ENCODE data around the gene SLC35C1. TPM values are rescaled to one million over a fixed set of nuclear protein-coding genes. Genes with fewer than 3 reads are reported as not detected.
"Not testable (repeated sequence)": the region's sequence is repeated elsewhere in the genome, so short reads cannot be mapped to it uniquely, and the experiment has no call there.

Gene SLC35C1
- total RNA-seq, 1 donor, result 1.5 TPM

DNA sequence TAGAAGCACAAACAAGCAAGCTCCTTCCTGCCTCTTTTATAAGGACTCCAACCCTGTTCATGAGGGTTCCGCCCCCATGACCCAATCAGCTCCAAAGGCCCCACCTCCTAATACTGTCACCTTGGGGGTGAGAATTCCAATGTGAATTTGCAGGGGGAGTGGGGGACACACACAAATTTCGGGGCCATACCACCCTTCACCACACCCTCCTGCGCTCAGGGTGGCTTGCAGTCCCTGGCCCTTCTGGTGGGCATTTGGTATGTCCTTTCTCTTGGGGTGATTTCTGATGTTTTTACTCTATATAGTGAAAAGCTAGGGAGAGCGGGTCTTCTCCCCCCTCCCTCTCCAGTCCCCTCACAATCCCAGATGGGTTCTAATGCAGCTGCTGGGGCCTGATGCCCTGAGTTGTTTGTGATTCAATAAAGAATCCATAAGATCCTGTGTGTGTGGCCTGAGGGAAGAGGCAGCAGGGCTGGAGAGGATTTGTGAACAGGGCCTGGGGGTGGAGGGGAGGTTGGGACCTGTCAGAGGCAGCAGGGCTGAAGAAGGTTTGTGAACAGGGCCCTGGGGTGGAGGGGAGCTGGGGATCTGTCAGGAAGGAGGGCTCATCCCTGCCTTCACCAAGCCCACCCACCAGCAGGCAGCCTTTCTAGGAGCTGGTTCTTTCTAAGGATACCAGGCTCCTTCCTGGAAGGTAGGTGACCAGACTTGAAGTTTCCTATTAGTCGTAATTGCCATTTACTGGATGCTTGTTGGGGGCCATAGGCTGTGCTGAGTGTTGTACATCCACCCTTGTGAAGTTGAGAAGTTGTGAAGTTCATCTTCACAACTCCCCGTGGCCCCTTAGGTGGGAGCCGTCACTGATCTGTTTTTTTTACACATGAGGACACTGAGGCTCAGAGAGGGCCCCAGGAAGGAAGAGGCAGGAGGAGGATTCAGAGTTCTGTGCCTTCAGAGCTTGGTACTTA lies 7.9 kb downstream of the SLC35C1 start:
- no peaks in the 10 kb centered on the region for H3K27me3 ChIP-seq (ENCODE audit: insufficient read depth, low read length)
- H3K4me3 ChIP-seq (ENCODE audit: low read length), result no peak overlapping the region
- peaks cover 6% of the 10 kb centered on the region for H3K4me1 ChIP-seq (ENCODE audit: insufficient read depth, low read length)
- no peaks in the 10 kb centered on the region for H3K9me3 ChIP-seq (ENCODE audit: low read depth, low read length)

DNA sequence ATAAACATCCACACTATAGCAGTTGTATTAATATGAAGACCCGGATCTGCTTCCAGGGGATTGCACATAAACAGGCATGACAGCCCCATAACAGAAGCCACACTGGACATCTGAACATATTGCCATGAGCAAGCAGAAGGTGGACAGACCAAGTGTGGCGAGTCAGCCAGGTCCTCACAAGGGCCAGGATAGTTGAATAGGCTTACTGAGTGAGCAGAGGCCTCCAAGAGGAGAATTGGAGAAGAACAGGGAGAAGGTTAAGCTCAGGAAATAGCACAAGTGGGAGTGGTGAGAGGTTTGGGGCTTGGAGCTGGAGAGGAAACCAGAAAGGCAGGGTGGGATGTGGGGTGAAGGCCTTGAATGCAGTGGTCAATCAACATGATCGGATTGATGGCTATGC lies 10.8 kb downstream of the SLC35C1 start:
- no peaks in the 10 kb centered on the region for H3K27me3 ChIP-seq (ENCODE audit: insufficient read depth, low read length)
- H3K9me3 ChIP-seq (ENCODE audit: low read depth, low read length), result no peaks in the 10 kb centered on the region
- no peak overlapping the region for H3K4me3 ChIP-seq (ENCODE audit: low read length)
- H3K4me1 ChIP-seq (ENCODE audit: insufficient read depth, low read length), result no peaks in the 10 kb centered on the region

DNA sequence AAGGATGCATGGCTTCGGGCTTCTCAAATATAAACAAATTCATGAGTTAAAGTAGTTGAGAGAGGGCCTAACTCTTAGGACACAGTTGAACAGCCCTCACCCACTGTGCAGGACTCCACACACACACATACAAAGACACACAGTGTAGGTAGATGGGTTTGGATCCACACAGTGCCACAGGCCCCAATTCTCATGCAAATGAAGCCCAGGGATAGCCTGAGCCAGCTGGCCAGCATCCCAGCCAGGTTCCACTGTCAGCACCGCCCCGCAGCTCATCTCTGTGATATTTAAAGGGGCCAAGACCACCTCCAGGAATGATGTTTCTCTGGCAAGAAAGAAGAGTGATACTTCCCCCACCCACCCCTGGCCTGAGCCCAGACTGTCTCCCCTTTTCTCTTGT lies 11.7 kb downstream of the SLC35C1 start:
- H3K9me3 ChIP-seq (ENCODE audit: low read depth, low read length), result no peaks in the 10 kb centered on the region
- H3K27me3 ChIP-seq (ENCODE audit: insufficient read depth, low read length), result no peaks in the 10 kb centered on the region
- no peak overlapping the region for H3K4me3 ChIP-seq (ENCODE audit: low read length)
- H3K4me1 ChIP-seq (ENCODE audit: insufficient read depth, low read length), result no peaks in the 10 kb centered on the region

DNA sequence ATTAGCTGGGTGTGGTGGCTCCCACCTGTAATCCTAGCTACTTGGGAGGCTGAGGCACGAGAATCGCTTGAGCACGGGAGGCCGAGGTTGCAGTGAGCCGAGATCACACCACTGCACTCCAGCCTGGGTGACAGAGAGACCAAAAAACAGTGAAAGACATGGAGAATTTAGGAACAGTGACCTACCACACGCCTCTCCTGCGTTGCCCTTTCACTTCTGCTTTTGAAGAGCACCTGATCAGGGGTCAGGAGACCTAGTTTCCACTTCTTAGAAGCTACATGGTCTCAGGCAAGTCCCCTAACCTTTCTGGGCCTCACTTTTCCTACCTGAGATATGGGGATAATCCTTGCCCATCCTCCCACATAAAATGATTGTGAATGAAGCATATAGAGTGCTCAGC lies 12.2 kb downstream of the SLC35C1 start:
- Histone ChIP-seq H3K4me3 (ENCODE audit: low read length) (no peak overlapping the region), H3K9me3 (ENCODE audit: low read depth, low read length) (no peaks in the 10 kb centered on the region), H3K27me3 (ENCODE audit: insufficient read depth, low read length) (no peaks in the 10 kb centered on the region), H3K4me1 (ENCODE audit: insufficient read depth, low read length) (no peaks in the 10 kb centered on the region)

DNA sequence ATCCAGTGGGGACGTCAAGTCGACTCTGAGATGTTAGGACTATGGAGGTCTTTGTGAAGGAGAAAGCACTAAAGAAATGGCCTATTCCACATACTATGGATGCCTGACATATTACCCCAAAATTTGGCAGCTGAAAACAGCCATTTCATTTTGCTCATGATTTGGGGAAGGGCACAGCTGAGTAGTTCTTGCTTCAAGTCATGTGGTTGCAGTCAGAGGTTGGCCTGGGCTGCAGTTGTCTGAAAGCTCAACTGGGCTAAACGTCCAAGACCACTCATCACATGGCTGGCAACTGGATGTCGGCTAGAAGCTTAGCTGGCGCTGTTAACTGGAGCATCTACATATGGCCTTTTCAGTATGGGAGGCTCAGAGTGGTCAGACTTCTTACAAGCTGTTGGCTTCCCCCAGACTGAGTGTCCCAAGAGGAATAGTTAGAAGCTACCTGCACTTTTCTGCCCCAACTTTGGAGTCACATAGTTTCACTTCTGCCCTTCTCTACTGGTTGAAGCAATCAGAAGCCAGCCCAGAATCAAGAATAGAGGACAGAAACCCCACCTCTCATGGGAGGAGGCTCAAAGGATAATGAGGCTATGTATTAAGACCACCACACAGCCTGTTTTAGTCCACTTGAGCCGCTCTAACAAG lies 14.1 kb downstream of the SLC35C1 start:
- Histone ChIP-seq H3K27me3 (ENCODE audit: insufficient read depth, low read length) (no peaks in the 10 kb centered on the region), H3K4me3 (ENCODE audit: low read length) (no peak overlapping the region), H3K9me3 (ENCODE audit: low read depth, low read length) (no peaks in the 10 kb centered on the region), H3K4me1 (ENCODE audit: insufficient read depth, low read length) (no peaks in the 10 kb centered on the region)

DNA sequence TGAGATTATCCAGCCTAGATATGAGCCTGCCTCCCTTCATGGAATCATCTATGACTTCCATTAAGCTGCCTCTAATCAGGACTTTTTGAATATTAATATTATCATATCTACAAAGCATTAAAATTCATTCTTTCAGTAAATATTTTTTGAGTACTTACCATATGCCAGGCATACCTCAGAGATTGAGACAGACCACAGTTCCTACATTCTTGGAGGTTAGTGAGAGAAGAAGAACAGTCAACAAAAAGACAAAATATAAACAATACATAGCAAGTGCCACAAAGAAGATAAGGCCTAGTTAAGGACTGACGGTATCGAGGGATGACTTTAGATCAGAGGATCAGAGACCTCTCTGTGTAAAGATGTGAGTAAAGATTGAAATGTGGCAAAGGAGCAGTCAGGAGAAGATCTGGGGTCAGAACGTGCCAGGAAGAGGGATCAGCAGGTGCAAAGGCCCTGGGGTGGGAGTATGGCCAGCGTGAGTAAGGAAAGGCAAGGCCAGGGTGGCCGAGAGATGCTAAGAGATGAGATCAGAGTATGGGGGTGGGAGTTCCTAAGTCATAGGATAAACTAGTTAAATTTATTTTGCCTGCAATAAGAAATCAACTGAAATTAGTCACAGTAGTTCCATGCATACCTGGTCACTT lies 15.4 kb downstream of the SLC35C1 start:
- H3K9me3 ChIP-seq (ENCODE audit: low read depth, low read length), result no peaks in the 10 kb centered on the region
- H3K27me3 ChIP-seq (ENCODE audit: insufficient read depth, low read length), result no peaks in the 10 kb centered on the region
- H3K4me3 ChIP-seq (ENCODE audit: low read length), result no peak overlapping the region
- H3K4me1 ChIP-seq (ENCODE audit: insufficient read depth, low read length), result no peaks in the 10 kb centered on the region

DNA sequence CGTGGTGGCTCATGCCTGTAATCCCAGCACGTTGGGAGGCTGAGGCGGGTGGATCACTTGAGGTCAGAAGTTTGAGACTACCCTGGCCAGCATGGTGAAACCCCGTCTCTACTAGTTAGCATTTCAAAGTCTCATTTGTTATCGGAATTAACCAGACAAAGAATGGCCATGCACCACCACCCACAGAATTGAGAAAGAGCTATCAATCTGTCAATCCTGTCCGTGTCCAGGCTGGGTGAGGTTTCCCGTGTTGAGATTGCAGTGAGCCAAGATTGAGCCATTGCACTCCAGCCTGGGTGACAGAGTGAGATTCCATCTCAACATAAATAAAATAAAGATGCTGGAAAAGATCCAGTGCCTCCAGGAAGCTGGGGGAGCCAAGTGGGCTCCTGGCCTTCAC lies 21.5 kb downstream of the SLC35C1 start:
- not testable (repeated sequence) for H3K9me3 ChIP-seq (ENCODE audit: low read depth, low read length); H3K4me3 ChIP-seq (ENCODE audit: low read length); H3K4me1 ChIP-seq (ENCODE audit: insufficient read depth, low read length)
- peaks cover 12% of the 10 kb centered on the region for H3K27me3 ChIP-seq (ENCODE audit: insufficient read depth, low read length)

DNA sequence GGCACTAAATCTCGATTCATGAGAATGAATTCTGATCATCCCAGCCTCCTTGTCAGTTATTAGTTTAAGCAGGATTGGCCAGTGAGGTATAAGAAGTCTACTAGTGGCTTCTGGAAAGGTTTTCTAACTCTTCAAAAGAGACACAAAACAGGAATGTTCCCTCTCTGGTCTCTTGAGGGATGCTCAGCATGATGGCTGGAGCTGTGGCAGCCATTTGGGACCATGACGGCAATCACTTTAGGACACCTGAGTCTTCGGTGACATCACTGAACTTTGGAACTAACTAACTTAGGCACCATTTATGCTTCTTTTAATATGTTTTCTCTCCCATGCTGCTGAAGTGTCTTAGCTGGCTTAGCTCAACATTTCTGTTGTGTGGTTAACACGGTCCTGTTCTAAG lies 22.2 kb downstream of the SLC35C1 start:
- peaks cover 12% of the 10 kb centered on the region for H3K27me3 ChIP-seq (ENCODE audit: insufficient read depth, low read length)
- H3K4me3 ChIP-seq (ENCODE audit: low read length), result no peak overlapping the region
- no peaks in the 10 kb centered on the region for H3K4me1 ChIP-seq (ENCODE audit: insufficient read depth, low read length)
- no peaks in the 10 kb centered on the region for H3K9me3 ChIP-seq (ENCODE audit: low read depth, low read length)

DNA sequence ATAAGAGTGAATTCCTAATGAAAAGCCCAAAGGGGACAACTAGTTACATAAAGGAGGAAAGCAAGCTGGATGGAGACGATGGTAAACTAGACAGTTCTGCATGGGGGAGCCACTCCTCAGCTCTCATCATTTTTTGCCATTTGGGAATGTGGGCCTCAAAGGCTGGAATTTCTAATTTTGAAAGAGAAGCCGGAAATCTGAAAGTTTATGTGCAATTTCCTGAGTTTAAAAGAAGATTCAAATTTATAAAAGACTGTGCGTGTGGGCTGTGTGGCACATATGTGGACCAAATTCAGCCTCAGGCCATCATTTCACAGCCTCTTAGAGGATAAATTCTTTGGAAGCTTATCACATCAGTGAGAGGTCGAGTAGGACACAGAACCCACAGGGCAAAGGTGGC lies 24.0 kb downstream of the SLC35C1 start:
- Histone ChIP-seq H3K4me3 (ENCODE audit: low read length) (no peak overlapping the region), H3K4me1 (ENCODE audit: insufficient read depth, low read length) (no peaks in the 10 kb centered on the region)

DNA sequence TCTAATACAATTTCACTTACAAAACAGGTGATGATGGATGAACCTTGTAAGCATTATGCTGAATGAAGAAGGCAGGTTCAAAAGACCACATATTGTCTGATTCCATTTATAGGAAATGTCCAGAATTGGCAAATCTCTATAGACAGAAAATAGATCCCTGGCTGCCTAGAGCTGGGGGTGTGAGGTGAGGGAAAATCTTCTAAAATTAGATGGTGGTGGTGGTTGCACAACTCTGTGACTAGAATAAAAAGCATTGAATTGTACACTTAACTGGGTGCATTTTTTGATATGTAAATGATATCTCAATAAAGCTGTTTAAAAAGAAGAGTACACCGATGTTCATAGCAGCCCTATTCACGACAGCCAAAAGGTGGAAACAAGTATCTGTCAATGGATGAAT lies 25.6 kb downstream of the SLC35C1 start:
- Histone ChIP-seq H3K27me3 (ENCODE audit: insufficient read depth, low read length) (peaks cover 12% of the 10 kb centered on the region), H3K4me1 (ENCODE audit: insufficient read depth, low read length) (peaks cover 7% of the 10 kb centered on the region), H3K9me3 (ENCODE audit: low read depth, low read length) (no peaks in the 10 kb centered on the region), H3K4me3 (ENCODE audit: low read length) (no peak overlapping the region)

More for the DNA sequence above, 24.0 kb downstream of the SLC35C1 start:
- Histone ChIP-seq H3K9me3 (ENCODE audit: low read depth, low read length) (no peaks in the 10 kb centered on the region), H3K27me3 (ENCODE audit: insufficient read depth, low read length) (peaks cover 12% of the 10 kb centered on the region)

DNA sequence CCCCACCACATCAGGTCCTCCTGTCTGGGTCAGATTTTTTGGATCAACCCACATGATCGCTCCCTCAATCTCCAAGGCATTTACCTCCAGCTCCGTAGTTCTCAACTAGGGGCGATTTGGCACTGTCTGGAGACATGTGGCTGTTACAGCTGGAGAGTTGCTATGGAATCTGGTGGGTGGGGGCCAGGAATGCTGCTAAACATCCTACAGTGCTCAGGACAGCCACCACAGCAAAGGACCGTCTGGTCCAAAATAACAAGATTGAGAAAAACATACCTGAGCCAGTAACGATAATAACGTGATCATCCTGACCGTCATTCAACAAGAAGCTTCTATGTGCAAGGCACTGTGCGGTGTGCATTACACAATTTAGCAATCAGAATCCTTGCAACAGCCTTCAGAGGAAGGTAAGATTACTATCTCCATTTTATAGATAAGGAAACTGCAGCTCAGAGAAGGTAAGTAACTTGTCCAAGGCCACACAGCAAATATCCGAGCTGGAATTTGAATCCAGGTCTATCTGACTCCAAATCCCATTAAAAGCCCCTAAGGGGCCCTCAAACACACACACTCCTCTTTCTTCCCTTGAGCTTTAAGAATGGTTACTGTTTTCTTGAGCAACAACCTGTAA lies 28.0 kb downstream of the SLC35C1 start:
- H3K4me3 ChIP-seq (ENCODE audit: low read length), result no peak overlapping the region
- H3K9me3 ChIP-seq (ENCODE audit: low read depth, low read length), result no peaks in the 10 kb centered on the region
- H3K4me1 ChIP-seq (ENCODE audit: insufficient read depth, low read length), result peaks cover 7% of the 10 kb centered on the region
- H3K27me3 ChIP-seq (ENCODE audit: insufficient read depth, low read length), result peaks cover 4% of the 10 kb centered on the region

DNA sequence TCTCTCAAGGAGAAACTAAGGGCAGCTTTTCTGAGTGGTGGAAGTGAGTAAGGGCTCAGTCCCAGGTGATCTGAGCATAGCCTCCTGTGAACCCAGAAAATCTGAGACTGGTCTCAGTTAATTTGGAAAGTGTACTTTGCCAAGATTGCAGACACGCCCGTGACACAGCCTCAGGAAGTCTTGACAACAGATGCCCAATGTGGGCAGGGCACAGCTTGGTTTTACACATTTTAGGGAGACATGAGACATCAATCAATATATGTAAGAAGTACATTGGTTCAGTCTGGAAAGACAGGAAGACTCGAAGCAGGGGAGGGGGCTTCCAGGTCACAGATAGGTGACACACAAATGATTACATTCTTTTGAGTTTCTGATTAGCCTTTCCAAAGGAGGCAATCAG lies 28.8 kb downstream of the SLC35C1 start:
- Histone ChIP-seq H3K9me3 (ENCODE audit: low read depth, low read length) (no peaks in the 10 kb centered on the region), H3K4me3 (ENCODE audit: low read length) (no peak overlapping the region), H3K27me3 (ENCODE audit: insufficient read depth, low read length) (no peaks in the 10 kb centered on the region), H3K4me1 (ENCODE audit: insufficient read depth, low read length) (peaks cover 7% of the 10 kb centered on the region)

DNA sequence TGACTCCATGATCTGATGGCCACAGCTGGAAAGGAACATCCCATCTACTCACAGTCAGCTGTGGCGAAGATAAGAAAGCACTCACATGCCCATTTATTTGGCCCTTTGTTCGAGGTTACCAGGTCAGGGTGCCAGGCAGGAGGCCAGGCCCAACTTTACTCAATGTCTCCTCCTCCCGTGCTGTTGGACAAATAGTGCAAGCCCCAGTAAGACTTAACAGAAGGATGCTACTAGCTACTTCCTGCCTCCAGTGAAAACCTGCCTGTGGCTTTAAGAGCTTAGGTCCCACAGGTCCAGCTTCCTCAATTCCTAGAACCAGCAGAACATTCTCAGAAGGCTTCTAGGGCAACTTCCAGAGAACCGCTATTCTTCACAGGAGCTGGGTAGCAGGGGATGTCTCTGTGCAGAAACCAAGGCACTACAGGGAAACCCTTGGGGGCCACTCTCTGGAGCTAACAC lies 29.4 kb downstream of the SLC35C1 start:
- no peaks in the 10 kb centered on the region for H3K9me3 ChIP-seq (ENCODE audit: low read depth, low read length)
- no peak overlapping the region for H3K4me3 ChIP-seq (ENCODE audit: low read length)
- no peaks in the 10 kb centered on the region for H3K27me3 ChIP-seq (ENCODE audit: insufficient read depth, low read length)
- H3K4me1 ChIP-seq (ENCODE audit: insufficient read depth, low read length), result peaks cover 7% of the 10 kb centered on the region

DNA sequence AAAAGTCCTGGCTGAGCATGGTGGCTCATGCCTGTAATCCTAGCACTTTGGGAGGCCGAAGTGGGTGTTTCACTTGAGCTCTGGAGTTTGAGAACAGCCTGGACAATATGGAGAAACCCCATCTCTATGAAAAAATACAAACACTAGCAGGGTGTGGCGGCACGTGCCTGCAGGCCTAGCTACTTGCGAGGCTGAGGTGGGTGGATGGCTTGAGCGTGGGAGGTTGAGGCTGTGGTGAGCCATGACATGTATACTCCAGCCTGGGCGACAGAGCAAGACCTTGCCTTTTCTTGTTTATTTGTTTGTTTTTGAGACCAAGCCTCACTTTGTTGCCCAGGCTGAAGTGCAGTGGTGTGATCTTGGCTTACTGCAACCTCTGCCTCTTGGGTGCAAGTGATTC lies 34.3 kb downstream of the SLC35C1 start:
- H3K9me3 ChIP-seq (ENCODE audit: low read depth, low read length), result no peaks in the 10 kb centered on the region
- H3K4me1 ChIP-seq (ENCODE audit: insufficient read depth, low read length), result peaks cover 12% of the 10 kb centered on the region
- H3K27me3 ChIP-seq (ENCODE audit: insufficient read depth, low read length), result no peaks in the 10 kb centered on the region
- no peak overlapping the region for H3K4me3 ChIP-seq (ENCODE audit: low read length)

DNA sequence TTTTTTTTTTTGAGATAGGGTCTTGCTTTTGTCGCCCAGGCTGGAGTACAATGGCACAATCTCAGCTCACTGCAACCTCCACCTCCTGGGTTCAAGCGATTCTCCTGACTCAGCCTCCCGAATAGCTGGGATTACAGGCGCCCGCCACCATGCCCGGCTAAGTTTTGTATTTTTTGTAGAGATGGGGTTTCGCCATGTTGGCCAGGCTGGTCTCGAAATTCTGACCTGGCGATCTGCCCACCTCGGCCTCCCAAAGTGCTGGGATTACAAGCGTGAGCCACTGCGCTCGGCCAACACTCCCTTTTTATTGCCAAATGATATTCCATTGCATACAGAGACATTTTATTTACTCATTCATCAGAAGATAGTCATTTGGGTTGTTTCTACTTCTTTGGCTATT lies 35.3 kb downstream of the SLC35C1 start:
- H3K27me3 ChIP-seq (ENCODE audit: insufficient read depth, low read length); H3K9me3 ChIP-seq (ENCODE audit: low read depth, low read length): not testable (repeated sequence)

More for the DNA sequence above, 35.3 kb downstream of the SLC35C1 start:
- H3K4me1 ChIP-seq (ENCODE audit: insufficient read depth, low read length); H3K4me3 ChIP-seq (ENCODE audit: low read length): not testable (repeated sequence)
